Activated T-helper 1 cell treated with anti-CD3 and anti-CD28 coated beads, Interleukin-12 subunit alpha, Interleukin-12 subunit beta, Interleukin-2, Interleukin-4 antibody, amounts not matched to agents 30 ng/mL and 10 ng/mL and 1 ng/mL, durations not matched to agents 14 hours and 24 hours and 36 hours (primary cell): ENCODE results near the gene TDRD9. TPM values are rescaled to one million over a fixed set of nuclear protein-coding genes. Genes with fewer than 3 reads are reported as not detected.

ENCODE experiments used
- DNase-seq: peaks from one replicate; pipeline ENCODE4 v3.0.0; 2021; ENCODE audit warnings: low spot score
- H3K27ac Mint-ChIP-seq: one replicate; pipeline ENCODE4 v1.8.0; 2021; ENCODE audit warnings: mild to moderate bottlenecking, mixed read lengths
- H3K27me3 Mint-ChIP-seq: one replicate; pipeline ENCODE4 v1.8.0; 2022; ENCODE audit warnings: mild to moderate bottlenecking, moderate library complexity, mixed read lengths; ENCODE audit not compliant: insufficient read depth
- H3K36me3 Mint-ChIP-seq: one replicate; pipeline ENCODE4 v1.8.0; 2021; ENCODE audit warnings: low read depth, mixed read lengths
- H3K4me1 Mint-ChIP-seq: one replicate; pipeline ENCODE4 v1.8.0; 2021; ENCODE audit warnings: low read depth, mixed read lengths
- H3K4me3 Mint-ChIP-seq: one replicate; pipeline ENCODE4 v1.8.0; 2021; ENCODE audit warnings: mild to moderate bottlenecking, moderate library complexity, mixed read lengths
- H3K9me3 Mint-ChIP-seq: one replicate; pipeline ENCODE4 v1.8.0; 2021; ENCODE audit warnings: mixed read lengths
- intact Hi-C: fragments of 100-400 bp; cut with micrococcal nuclease; formaldehyde crosslinking; loops from one replicate; pipeline ENCODE4 v1.15.1; 2024
- total RNA-seq: library from RNA; stranded (reverse); gene quantifications from 2 replicates; pipeline ENCODE4 v1.2.3, GENCODE V29; 2022

The TDRD9 gene
- total RNA-seq, 1 donor from 2014 or later = not detected

DNA sequence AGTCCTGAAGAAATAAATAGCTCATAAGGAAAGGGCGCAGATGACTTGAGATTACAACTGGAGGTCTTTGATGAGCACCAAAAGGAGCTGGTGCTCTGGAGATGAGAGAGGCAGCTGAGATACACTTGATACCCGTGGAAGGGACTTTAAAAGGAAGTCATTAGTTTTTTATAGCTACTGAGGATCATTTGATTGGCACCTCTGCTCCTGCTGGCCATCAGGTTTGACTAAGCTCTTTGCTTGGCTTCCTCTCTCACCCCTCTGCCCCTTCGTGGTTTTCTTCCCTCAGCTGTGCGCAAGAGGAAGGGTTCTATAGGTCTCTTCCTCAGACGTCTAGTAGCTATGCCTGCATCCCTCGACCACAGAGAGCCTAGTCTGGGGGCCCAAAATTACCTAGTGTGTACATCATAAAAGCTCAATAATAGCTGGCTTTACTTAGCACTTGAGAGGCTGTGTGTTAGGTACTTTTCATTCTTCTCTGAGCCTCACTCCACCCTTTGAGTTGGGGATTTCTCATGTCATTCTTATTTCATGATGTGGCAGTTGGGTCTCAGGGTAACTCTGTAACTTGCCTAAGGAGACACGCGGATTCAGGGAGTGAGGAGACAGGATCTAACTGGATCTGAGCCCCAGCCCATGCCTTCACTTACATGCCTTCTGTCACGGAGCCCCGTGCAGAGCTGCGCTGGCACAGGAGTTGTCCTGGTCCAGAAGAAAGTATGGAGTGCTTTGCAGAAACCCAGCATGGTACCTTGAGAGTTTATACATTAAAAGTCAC is 88.8 kb downstream of the TDRD9 start:
- intact Hi-C loops = no loop called here
- H3K27ac Mint-ChIP-seq = no peak overlapping the region
- H3K4me1 Mint-ChIP-seq = no peaks in the 10 kb centered on the region
- H3K4me3 Mint-ChIP-seq = no peak overlapping the region
- H3K27me3 Mint-ChIP-seq = peaks cover 13% of the 10 kb centered on the region
- H3K36me3 Mint-ChIP-seq = no peaks in the 10 kb centered on the region
- DNase-seq = no peak
- H3K9me3 Mint-ChIP-seq = no peaks in the 10 kb centered on the region

DNA sequence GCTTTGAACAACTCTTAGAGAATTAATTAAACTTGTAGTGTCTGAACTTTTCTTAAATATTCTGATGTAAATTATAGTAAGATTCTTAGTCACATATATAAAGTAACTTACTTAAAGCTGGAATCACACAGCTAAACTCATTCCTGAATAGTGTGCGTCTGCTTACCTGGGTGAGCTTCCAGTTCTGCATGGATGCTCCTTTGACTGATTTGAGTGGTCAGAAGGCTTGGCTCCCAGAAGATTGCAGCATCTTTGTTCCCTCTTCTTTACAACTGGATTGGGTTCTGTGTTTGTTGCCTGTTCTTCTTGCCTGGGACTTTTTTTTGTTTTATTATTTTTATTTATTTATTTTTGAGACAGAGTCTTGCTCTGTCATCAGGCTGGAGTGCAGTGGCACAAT is 90.8 kb downstream of the TDRD9 start:
- Mint-ChIP-seq H3K4me1 (no peaks in the 10 kb centered on the region), H3K4me3 (no peak overlapping the region), H3K36me3 (no peaks in the 10 kb centered on the region), H3K27ac (no peak overlapping the region), H3K9me3 (no peaks in the 10 kb centered on the region), H3K27me3 (peaks cover 13% of the 10 kb centered on the region)
- DNase-seq = no peak
- intact Hi-C loops = no loop called here

DNA sequence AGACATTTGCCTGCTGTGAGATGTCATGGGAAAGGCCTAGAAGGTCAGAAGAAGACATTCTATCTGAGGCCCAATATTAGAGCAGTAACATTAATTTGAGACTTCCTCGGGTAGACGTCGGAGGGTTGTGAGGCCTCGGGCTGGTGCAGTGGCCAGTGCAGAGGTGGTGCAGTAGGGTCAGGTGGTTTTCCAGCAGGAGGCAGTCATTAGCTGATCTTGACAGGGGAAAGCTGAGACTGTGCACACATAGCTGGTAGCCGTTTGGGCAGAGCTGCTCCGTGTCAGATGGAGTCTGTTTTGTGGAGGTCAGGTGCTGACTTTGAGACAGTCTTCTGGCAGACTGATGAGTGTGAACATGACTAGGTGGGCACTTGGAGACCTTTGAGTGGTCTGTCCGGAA is 91.5 kb downstream of the TDRD9 start:
- intact Hi-C loops = no loop called here
- no peak overlapping the region for H3K4me3 Mint-ChIP-seq
- no peak overlapping the region for H3K27ac Mint-ChIP-seq
- H3K36me3 Mint-ChIP-seq = no peaks in the 10 kb centered on the region
- peaks cover 13% of the 10 kb centered on the region for H3K27me3 Mint-ChIP-seq
- H3K9me3 Mint-ChIP-seq = no peaks in the 10 kb centered on the region
- H3K4me1 Mint-ChIP-seq = no peaks in the 10 kb centered on the region
- no peak for DNase-seq

DNA sequence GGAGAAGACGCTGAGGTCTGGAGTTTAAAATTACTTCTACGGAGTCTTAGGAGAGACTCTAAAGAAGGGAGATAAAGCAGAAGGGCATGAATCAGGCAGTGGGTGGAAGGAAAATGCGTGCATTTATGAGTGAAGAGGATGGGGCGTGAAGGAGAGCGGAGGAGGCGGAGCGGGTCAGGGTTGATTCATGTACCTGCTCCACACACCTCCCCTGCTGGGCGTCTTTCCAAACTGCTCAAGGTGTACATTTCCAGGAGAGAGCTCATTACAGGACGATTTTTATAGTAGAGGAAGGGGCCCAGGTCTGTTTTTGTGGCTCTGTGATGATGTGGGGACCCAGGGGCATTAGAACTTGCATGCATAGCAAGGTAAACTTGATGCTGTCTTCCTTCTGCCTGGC is 92.2 kb downstream of the TDRD9 start:
- H3K36me3 Mint-ChIP-seq = no peaks in the 10 kb centered on the region
- H3K27ac Mint-ChIP-seq = no peak overlapping the region
- no peak for DNase-seq
- H3K9me3 Mint-ChIP-seq = no peaks in the 10 kb centered on the region
- no peak overlapping the region for H3K4me3 Mint-ChIP-seq
- no peaks in the 10 kb centered on the region for H3K4me1 Mint-ChIP-seq
- H3K27me3 Mint-ChIP-seq = peaks cover 11% of the 10 kb centered on the region
- intact Hi-C loops = no loop called here

DNA sequence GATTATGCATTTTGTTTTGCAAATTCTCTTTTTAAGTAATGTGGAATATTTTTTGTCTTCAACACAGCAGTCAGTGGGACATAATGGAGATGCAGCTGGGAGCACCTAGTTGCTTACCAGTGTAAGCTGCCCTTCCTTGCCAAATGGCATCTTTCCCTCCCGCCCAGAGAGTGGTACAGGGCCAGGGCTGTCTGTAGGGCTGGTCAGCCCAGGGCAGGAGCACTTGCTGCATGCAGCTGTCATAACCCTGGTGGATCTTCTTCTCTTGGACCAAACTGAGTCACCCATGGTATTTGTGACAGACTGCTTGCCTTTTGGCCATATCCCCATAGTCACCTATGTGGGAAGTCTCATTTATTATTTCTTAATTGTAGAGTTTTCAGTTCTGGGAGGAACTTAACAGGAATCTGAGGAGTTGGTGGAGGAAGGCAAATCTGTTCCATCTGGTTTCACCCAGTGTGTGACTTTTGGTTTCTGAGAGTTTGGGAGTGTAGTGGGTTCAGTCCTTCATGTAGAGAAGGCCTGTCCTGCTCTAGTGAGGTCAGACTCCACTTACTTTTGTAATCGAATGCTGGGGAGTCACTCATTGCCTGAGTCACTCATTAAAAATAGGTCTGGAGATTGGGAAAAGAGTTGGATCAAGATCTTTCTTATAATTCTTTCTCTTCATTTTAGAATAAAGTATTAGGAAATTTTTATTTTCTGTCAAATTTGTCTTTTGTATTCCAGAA is 95.2 kb downstream of the TDRD9 start:
- intact Hi-C loops = no loop called here
- Mint-ChIP-seq H3K36me3 (no peaks in the 10 kb centered on the region), H3K9me3 (no peaks in the 10 kb centered on the region), H3K27ac (no peak overlapping the region), H3K4me1 (no peaks in the 10 kb centered on the region), H3K4me3 (no peak overlapping the region), H3K27me3 (peaks cover 16% of the 10 kb centered on the region)
- DNase-seq = no peak

DNA sequence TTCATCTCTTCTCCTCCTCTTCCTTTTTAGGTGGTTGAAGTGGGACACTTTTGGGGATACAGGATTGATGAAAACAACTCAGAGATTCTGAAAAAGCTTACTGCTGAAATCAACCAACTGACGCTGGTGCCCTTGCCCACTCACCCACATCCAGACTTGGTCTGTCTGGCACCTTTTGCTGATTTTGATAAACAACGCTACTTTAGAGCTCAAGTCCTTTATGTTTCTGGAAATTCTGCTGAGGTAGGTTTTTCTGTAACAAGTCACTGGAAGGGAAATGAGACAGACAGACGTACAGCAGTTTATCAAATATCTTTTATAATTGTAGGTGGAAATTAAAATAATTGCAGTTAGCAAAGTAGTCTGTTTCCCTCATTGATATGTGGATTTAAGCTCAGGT is 97.3 kb downstream of the TDRD9 start:
- H3K4me1 Mint-ChIP-seq = no peaks in the 10 kb centered on the region
- no peak for DNase-seq
- no peaks in the 10 kb centered on the region for H3K36me3 Mint-ChIP-seq
- intact Hi-C loops = no loop called here
- no peak overlapping the region for H3K27ac Mint-ChIP-seq
- no peaks in the 10 kb centered on the region for H3K9me3 Mint-ChIP-seq
- no peak overlapping the region for H3K4me3 Mint-ChIP-seq
- peaks cover 30% of the 10 kb centered on the region for H3K27me3 Mint-ChIP-seq

DNA sequence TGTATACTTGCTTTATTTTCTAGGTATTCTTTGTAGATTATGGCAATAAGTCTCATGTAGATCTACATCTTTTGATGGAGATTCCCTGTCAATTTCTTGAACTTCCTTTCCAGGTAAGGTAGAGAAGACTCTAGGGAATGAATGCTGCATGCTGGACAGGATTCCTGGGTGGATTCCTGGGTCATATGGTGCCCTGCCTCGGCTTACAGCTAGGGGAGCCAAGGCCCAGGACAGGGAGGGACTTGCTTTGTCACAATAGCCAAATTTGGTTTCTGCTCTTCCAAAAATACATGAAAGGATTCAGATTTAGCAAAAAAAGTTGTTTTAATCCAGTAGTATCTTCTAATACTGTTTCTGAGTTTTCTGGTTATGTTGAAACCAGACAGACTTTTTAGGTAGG is 97.8 kb downstream of the TDRD9 start:
- Mint-ChIP-seq H3K27ac (no peak overlapping the region), H3K27me3 (peaks cover 28% of the 10 kb centered on the region), H3K4me1 (no peaks in the 10 kb centered on the region), H3K4me3 (no peak overlapping the region), H3K36me3 (no peaks in the 10 kb centered on the region), H3K9me3 (no peaks in the 10 kb centered on the region)
- intact Hi-C loops = no loop called here
- DNase-seq = no peak

DNA sequence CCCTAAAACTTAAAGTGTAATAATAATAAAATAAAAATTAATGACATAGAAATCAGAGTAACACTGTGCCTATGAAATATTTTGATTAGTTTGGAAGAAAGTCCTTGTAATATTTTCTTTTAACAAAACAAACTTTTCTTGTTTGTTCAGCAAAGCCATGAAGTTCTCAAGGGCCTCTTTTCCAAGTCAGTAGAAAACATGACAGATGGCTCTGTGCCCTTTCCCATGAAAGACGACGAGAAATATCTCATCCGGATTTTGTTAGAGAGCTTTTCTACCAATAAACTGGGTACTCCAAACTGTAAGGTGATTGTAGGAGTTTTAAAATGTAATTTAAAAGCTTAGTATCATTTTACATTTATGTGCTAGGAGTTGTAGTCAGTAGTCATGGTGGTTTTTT is 102.7 kb downstream of the TDRD9 start:
- Mint-ChIP-seq H3K36me3 (no peaks in the 10 kb centered on the region), H3K27me3 (peaks cover 37% of the 10 kb centered on the region), H3K4me1 (no peaks in the 10 kb centered on the region), H3K9me3 (no peaks in the 10 kb centered on the region), H3K27ac (no peak overlapping the region), H3K4me3 (no peak overlapping the region)
- DNase-seq = no peak
- intact Hi-C loops = no loop called here

DNA sequence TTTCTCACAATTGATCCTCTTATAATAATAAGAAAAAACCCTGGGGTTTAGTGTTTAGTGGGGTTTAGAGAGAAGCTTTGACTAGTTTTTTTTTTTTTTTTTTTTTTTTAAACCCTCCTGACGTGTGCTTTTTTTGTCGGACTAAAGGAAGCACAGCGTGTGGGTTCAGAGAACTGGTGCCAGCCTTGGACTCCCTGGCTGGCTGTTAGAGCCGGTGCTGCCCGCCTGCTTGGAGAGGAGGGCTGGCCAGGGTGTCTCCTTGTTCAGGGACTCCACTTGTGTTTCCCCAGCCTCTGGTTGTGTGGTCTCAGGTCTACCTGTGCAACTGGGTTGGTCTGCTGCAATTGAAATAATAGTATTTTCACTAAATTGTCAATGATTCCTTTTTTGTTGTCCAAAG is 103.1 kb downstream of the TDRD9 start:
- Mint-ChIP-seq H3K4me1 (no peaks in the 10 kb centered on the region), H3K27me3 (peaks cover 37% of the 10 kb centered on the region), H3K9me3 (no peaks in the 10 kb centered on the region), H3K36me3 (no peaks in the 10 kb centered on the region), H3K27ac (no peak overlapping the region), H3K4me3 (no peak overlapping the region)
- no peak for DNase-seq
- intact Hi-C loops = no loop called here

DNA sequence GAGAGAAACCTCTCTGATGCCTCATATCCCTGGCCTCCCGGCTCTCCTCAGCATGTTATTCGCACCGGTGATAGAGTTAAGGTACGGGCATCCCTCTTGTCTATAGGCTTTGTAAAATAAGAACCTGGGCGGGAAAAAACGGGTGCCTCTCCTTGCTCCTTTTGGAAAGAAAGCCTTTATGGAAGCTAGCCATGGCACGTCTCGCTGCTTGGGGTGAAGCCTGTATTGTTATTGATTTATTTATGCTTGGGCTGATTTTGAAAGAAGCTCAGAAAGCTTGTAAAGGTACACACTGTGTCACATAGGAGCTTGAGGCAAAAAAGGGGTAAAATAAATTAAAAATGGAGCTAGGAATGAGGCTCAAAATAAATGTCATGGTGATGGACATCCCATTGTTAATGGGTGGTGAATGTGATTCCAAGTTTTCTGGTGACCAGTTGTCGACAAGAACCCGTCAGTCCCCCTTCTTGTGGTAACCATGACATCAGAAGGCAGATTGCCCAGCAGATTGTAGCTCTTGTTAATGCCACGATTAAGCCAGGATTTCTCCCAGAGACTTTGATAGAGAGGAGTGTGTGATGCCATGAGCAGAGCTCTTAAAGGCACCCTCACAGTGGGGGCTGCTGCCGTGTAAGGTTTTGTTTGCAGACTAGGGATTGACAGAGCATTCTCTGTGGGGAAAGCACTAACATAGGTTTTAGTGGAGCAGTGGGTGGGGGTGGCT is 106.9 kb downstream of the TDRD9 start:
- intact Hi-C loops = no loop called here
- H3K4me3 Mint-ChIP-seq = no peak overlapping the region
- H3K27me3 Mint-ChIP-seq = peaks cover 17% of the 10 kb centered on the region
- no peaks in the 10 kb centered on the region for H3K4me1 Mint-ChIP-seq
- no peak for DNase-seq
- no peak overlapping the region for H3K27ac Mint-ChIP-seq
- no peaks in the 10 kb centered on the region for H3K36me3 Mint-ChIP-seq
- no peaks in the 10 kb centered on the region for H3K9me3 Mint-ChIP-seq

DNA sequence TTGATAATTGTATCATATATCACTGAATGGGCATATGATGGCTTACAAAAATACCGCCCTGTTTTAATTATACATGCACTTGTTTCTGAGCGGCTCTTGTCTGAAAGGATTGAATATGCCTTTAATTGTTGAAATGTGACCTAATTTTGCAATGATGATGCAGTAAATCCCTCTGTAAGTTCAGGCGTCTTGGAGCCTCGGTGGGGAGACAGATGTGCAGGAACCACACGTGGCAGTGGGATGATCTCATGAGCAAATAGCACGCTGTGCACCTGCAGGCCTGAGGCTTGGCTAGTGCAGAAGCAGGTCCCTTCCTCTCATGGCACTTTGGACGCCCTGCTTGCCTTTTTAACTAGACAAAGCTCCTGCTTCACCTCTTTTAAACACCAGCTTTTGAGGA is 108.0 kb downstream of the TDRD9 start:
- DNase-seq = no peak
- Mint-ChIP-seq H3K27ac (no peak overlapping the region), H3K36me3 (no peaks in the 10 kb centered on the region), H3K4me3 (no peak overlapping the region), H3K9me3 (no peaks in the 10 kb centered on the region), H3K27me3 (peaks cover 15% of the 10 kb centered on the region), H3K4me1 (no peaks in the 10 kb centered on the region)
- intact Hi-C loops = no loop called here

DNA sequence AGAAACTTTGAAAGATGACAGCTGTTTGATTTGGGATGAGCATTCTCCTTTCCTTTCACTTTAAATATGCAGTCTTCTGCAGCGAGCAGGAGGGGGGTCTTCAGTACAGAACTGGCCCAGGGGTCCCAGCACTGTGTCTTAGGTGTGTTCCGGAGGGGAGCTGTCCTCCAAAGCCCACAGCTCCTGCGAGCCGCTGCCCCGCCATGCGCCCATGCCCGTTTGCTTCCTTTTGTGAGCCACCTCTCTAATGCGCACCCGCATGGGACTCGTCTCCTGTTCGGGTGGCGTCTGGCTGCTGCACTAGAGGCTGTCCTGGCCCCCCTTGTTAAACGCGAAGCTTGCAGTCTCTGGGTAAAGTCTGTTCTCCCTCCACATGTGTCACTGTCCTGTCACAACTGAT is 108.8 kb downstream of the TDRD9 start:
- Mint-ChIP-seq H3K27me3 (peaks cover 15% of the 10 kb centered on the region), H3K36me3 (no peaks in the 10 kb centered on the region), H3K9me3 (no peaks in the 10 kb centered on the region), H3K4me1 (no peaks in the 10 kb centered on the region), H3K4me3 (no peak overlapping the region), H3K27ac (no peak overlapping the region)
- intact Hi-C loops = no loop called here
- no peak for DNase-seq

DNA sequence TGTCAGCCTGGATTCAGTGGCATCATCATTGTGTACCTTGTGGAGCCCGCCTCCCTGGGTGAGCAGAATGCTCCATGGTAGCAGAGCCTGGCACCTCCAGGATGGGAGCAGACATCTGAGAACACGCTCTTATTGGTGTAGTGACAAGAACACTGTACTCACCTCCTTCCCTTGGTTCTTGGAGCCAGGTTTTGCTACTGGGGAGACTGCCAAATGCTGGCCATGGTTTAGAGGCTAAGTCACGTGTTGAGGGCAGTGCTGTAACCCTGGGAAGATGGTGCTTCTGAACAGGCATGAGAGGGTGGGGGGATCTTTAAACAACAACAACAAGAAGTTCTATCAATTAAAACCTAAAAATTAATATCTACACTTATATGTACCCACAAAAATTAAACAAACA is 109.6 kb downstream of the TDRD9 start:
- H3K4me1 Mint-ChIP-seq = no peaks in the 10 kb centered on the region
- no peak overlapping the region for H3K4me3 Mint-ChIP-seq
- no peak for DNase-seq
- no peaks in the 10 kb centered on the region for H3K36me3 Mint-ChIP-seq
- peaks cover 11% of the 10 kb centered on the region for H3K27me3 Mint-ChIP-seq
- intact Hi-C loops = no loop called here
- no peak overlapping the region for H3K27ac Mint-ChIP-seq
- H3K9me3 Mint-ChIP-seq = no peaks in the 10 kb centered on the region
